Natural killer cell (primary cell): ENCODE data around the gene MEPE. TPM values are rescaled to one million over a fixed set of nuclear protein-coding genes. Genes with fewer than 3 reads are reported as not detected.

Experiments used
- ATAC-seq, 3 donors: fragments of 150-1000 bp in 2 of 3; fragments of 200-7000 bp in 1 of 3; cut with Tn5 transposase; 1 replicate in 1 of 3; 2 replicates in 2 of 3; pipeline ENCODE4 v1.10.0; 2021; ENCODE audit warnings: mild to moderate bottlenecking in 2 of 3, moderate library complexity in 2 of 3
- DNase-seq, 2 donors: peaks; one replicate each; pipeline versions ENCODE4 v3.0.0 to v3.0.0-alpha.2; 2013 to 2021; ENCODE audit warnings: mixed read lengths in 1 of 2
- H3K27ac ChIP-seq: one replicate; pipeline ENCODE4 v1.5.1; 2013; ENCODE audit warnings: mild to moderate bottlenecking, low read length
- H3K27me3 ChIP-seq: one replicate; pipeline ENCODE4 v1.6.1; 2013; ENCODE audit warnings: low read length; ENCODE audit not compliant: control insufficient read depth, insufficient read depth
- H3K36me3 ChIP-seq: one replicate; pipeline ENCODE4 v1.6.1; 2013; ENCODE audit warnings: low read length; ENCODE audit not compliant: control insufficient read depth, insufficient read depth
- H3K4me1 ChIP-seq: one replicate; pipeline ENCODE4 v1.6.1; 2013; ENCODE audit warnings: low read length; ENCODE audit not compliant: control insufficient read depth, insufficient read depth
- H3K4me3 ChIP-seq: one replicate; pipeline ENCODE4 v1.5.1; 2013; ENCODE audit warnings: low read length
- H3K9me3 ChIP-seq: one replicate; pipeline ENCODE4 v1.6.1; 2013; ENCODE audit warnings: low read length; ENCODE audit not compliant: control insufficient read depth, insufficient read depth
- H3K27ac Mint-ChIP-seq, 2 donors: one replicate each; pipeline ENCODE4 v1.8.0; 2022; ENCODE audit warnings: mild to moderate bottlenecking in 2 of 2, mixed read lengths in 2 of 2, moderate library complexity in 1 of 2
- H3K27me3 Mint-ChIP-seq, 2 donors: one replicate each; pipeline ENCODE4 v1.8.0; 2022; ENCODE audit warnings: low read depth in 2 of 2, mixed read lengths in 2 of 2
- H3K36me3 Mint-ChIP-seq: one replicate; pipeline ENCODE4 v1.8.0; 2022; ENCODE audit warnings: mixed read lengths
- H3K4me1 Mint-ChIP-seq, 2 donors: one replicate each; pipeline ENCODE4 v1.8.0; 2022; ENCODE audit warnings: mixed read lengths in 2 of 2
- H3K4me3 Mint-ChIP-seq: one replicate; pipeline ENCODE4 v1.8.0; 2022; ENCODE audit warnings: mild to moderate bottlenecking, moderate library complexity, mixed read lengths
- H3K9me3 Mint-ChIP-seq, 2 donors: one replicate each; pipeline ENCODE4 v1.8.0; 2022; ENCODE audit warnings: mixed read lengths in 2 of 2
- CTCF ChIP-seq: fragments of 200-600 bp; IDR thresholded peaks from one replicate; pipeline ENCODE4 v1.8.0; 2022; ENCODE audit warnings: antibody characterized with exemption
- WGBS: methylation state at CpG from one replicate; pipeline ENCODE4 v1.1.7; 2013; ENCODE audit warnings: missing lambda C conversion rate; ENCODE audit not compliant: insufficient coverage; 5-methylcytosine and 5-hydroxymethylcytosine counted together
- intact Hi-C: fragments of 100-400 bp; cut with micrococcal nuclease; formaldehyde crosslinking; loops from one replicate; pipeline ENCODE4 v1.14.2; 2022
- total RNA-seq, 4 donors: library from RNA; stranded (reverse); fragments of 120-200 nt in 1 of 4; gene quantifications; one replicate each; pipeline versions ENCODE4 v1.2.3 to v1.2.4, GENCODE V29; 2013 to 2022

MEPE gene
- total RNA-seq, 3 donors from 2014 or later (not counting 1 experiment from before 2014, with no cell fraction given), result not detected

- Histone ChIP-seq H3K36me3 (no peaks in the 10 kb centered on the region), H3K27me3 (peaks cover 5% of the 10 kb centered on the region), H3K27ac (no peak overlapping the region), H3K4me1 (no peaks in the 10 kb centered on the region), H3K9me3 (no peaks in the 10 kb centered on the region), H3K4me3 (no peak overlapping the region)
- Mint-ChIP-seq H3K27ac (no peak overlapping the region), H3K4me3 (no peak overlapping the region), H3K4me1 (peaks cover 5% of the 10 kb centered on the region in 2 donors), H3K36me3 (no peaks in the 10 kb centered on the region), H3K9me3 (no peaks in the 10 kb centered on the region), H3K27me3 (peaks cover 37 to 61% of the 10 kb centered on the region in 2 donors)
- DNase-seq (no peak), ATAC-seq (peak in 2 of 3 donors; percentile 35 to 39)
- no peak for TF ChIP-seq CTCF
- intact Hi-C loops, result loop anchor here (10.0 kb wide), 2 partner anchors 289 to 469 kb away; no protein-coding TSS in a partner anchor
- 27% methylated on average over 3 of the region's 3 CpGs for WGBS
Measured at GRCh38 chr4:87843936-87844335, 11.2 kb downstream of the MEPE start.

GRCh38 chr4:87844452-87844851 is 11.7 kb downstream of the MEPE start:
- Histone ChIP-seq H3K36me3 (no peaks in the 10 kb centered on the region), H3K9me3 (no peaks in the 10 kb centered on the region), H3K27me3 (peaks cover 5% of the 10 kb centered on the region), H3K27ac (no peak overlapping the region), H3K4me1 (no peaks in the 10 kb centered on the region), H3K4me3 (no peak overlapping the region)
- TF ChIP-seq CTCF, result no peak
- H3K4me3 Mint-ChIP-seq, result no peak overlapping the region
- H3K9me3 Mint-ChIP-seq, result no peaks in the 10 kb centered on the region
- no peak for ATAC-seq
- no peak overlapping the region for H3K27ac Mint-ChIP-seq
- H3K27me3 Mint-ChIP-seq, result peaks cover 34 to 62% of the 10 kb centered on the region in 2 donors
- H3K36me3 Mint-ChIP-seq, result no peaks in the 10 kb centered on the region
- intact Hi-C loops, result loop anchor here (10.0 kb wide), 2 partner anchors 290 to 470 kb away; no protein-coding TSS in a partner anchor
- peaks cover 10% of the 10 kb centered on the region in 2 donors for H3K4me1 Mint-ChIP-seq
- WGBS, result 88% methylated on average over 1 of the region's 1 CpG
- DNase-seq, result no peak

DNA sequence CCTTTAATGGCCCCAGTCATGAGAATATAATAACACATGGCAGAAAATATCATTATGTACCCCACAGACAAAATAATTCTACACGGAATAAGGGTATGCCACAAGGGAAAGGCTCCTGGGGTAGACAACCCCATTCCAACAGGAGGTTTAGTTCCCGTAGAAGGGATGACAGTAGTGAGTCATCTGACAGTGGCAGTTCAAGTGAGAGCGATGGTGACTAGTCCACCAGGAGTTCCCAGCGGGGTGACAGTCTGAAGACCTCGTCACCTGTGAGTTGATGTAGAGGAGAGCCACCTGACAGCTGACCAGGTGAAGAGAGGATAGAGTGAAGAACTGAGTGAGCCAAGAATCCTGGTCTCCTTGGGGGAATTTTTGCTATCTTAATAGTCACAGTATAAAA is 13.5 kb downstream of the MEPE start:
- intact Hi-C loops, result loop anchor here (5.0 to 10.0 kb wide), 3 partner anchors 169 to 471 kb away; no protein-coding TSS in a partner anchor
- Mint-ChIP-seq H3K4me1 (peaks cover 10 to 17% of the 10 kb centered on the region in 2 donors), H3K9me3 (no peaks in the 10 kb centered on the region), H3K4me3 (no peak overlapping the region), H3K36me3 (no peaks in the 10 kb centered on the region), H3K27ac (no peak overlapping the region), H3K27me3 (peaks cover 30 to 53% of the 10 kb centered on the region in 2 donors)
- DNase-seq, result no peak
- H3K4me3 ChIP-seq, result no peak overlapping the region
- no peak overlapping the region for H3K27ac ChIP-seq
- 85% methylated on average over 5 of the region's 5 CpGs for WGBS
- no peak for TF ChIP-seq CTCF
- H3K27me3 ChIP-seq, result peaks cover 5% of the 10 kb centered on the region
- H3K4me1 ChIP-seq, result no peaks in the 10 kb centered on the region
- no peak for ATAC-seq
- no peaks in the 10 kb centered on the region for H3K9me3 ChIP-seq
- H3K36me3 ChIP-seq, result no peaks in the 10 kb centered on the region
